HG02623 (cell line): ENCODE measurements around the gene GALC.

Experiments used
- ATAC-seq: cut with Tn5 transposase; IDR thresholded peaks from one replicate; pipeline ENCODE4 v1.9.1; 2021; ENCODE audit warnings: moderate library complexity; ENCODE audit not compliant: unreplicated experiment

The GALC gene

DNA sequence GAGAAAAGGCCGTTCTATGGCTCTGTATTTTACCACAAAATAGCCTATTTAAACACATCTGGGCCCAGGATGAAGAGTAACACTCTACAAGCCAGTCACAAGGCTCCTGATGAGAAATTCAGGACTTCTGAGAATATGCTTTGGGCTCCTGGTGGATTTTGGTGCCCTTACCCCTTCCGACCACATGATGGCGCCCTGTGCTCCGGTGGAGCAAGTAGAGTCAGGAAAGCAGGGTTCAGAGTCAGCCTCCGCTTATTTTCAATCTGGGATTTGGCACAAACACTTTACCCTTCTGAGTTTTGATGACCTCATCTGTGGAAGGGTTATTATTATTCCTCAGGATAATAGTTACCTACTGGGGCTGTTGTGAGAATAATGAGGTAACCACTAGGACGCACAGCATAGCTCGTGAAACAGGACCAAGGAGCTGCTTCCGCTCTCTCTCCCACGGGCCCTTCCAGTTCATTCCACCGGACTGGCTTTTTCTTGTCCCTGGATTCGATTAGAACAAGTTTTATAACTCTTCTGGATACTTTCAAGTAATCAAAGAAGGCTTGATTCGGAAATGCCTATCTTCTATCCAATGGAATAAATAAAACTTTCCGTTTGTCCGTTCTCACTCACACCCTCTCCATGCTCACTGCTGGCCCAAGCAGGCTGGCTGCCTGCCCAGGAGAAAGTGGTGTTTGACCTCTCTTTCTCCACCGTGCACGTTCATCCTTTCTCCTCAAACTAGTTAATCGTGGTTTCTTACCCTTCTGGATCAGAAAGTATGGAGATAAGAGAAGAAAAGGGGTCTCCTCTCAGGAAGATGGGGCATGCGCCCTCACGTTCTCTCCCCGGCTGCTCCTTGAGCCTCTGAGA is 104.6 kb downstream of the GALC start:
- no peak for ATAC-seq

GRCh38 chr14:87883750-87884149 is 109.2 kb downstream of the GALC start:
- no peak for ATAC-seq
